ENCODE measurements around the gene SLC5A12.

Gene SLC5A12

DNA sequence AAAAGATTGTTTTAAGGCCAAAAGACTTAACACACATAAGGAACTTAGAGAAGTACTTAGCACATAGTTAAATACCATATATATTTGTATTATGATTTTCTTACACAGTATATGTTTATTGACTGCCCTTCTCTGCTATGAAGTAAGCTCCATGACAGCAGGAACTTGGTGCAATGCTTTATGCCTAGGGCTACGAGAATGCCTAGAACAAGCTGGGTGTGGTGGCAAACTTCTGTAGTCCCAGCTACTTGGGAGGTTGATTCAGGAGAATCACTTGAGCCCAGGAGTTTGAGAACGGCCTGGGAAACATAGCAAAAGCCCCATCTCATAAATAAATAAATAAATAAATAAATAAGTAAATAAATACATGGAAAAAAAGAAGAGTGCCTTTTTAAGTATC is 1.9 kb downstream of the SLC5A12 start:
- no peak for DNase-seq (ENCODE audit: low read depth in 3 of 3, low spot score in 1 of 3)

GRCh38 chr11:26719289-26719973 is 2.4 kb downstream of the SLC5A12 start:
- no peak for DNase-seq (ENCODE audit: low read depth in 3 of 3, low spot score in 1 of 3)

DNA sequence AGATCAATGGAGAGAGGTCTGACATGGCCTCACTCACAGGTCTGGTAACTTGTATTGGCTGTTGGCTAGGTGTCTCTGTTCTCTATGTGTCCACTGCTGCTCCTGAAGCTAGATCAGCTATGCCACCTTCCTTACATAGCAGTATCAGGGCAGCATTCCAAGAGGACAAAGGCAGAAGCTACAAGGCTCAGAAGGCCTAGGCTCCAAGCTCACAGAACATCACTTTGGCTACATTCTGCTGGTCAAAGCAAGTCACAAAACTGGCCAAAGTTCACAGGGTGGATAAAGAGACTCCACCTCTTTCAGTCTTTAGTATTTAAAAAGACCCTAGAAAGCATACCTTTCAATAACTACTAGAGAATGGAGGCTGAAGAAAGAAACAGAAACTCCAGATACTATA is 4.1 kb downstream of the SLC5A12 start:
- no peak for DNase-seq (ENCODE audit: low read depth in 3 of 3, low spot score in 1 of 3)

GRCh38 chr11:26715133-26715532 is 6.7 kb downstream of the SLC5A12 start:
- DNase-seq (ENCODE audit: low read depth in 3 of 3, low spot score in 1 of 3), result no peak

GRCh38 chr11:26712497-26712896 is 9.4 kb downstream of the SLC5A12 start:
- DNase-seq (ENCODE audit: low read depth in 3 of 3, low spot score in 1 of 3), result no peak

DNA sequence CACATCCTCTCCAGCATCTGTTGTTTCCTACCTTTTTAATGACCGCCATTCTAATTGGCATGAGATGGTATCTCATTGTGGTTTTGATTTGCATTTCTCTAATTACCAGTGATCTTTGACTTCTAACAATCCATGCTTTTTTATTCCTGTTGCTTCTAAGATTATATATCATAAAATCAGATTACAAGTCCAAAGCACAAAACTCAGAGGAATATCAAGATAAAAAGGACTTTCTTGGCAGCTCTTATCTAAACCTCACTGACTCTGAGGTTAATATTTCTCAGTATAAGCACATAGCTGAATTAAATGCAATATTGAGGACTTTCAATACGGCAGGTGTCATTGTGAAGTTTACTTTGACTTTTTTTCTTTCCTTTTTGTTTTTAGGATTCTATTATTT is 11.4 kb downstream of the SLC5A12 start:
- no peak for DNase-seq (ENCODE audit: low read depth in 3 of 3, low spot score in 1 of 3)

- DNase-seq (ENCODE audit: low read depth in 3 of 3, low spot score in 1 of 3), result no peak
Observed at GRCh38 chr11:26708736-26709456, 13.0 kb downstream of the SLC5A12 start.

DNA sequence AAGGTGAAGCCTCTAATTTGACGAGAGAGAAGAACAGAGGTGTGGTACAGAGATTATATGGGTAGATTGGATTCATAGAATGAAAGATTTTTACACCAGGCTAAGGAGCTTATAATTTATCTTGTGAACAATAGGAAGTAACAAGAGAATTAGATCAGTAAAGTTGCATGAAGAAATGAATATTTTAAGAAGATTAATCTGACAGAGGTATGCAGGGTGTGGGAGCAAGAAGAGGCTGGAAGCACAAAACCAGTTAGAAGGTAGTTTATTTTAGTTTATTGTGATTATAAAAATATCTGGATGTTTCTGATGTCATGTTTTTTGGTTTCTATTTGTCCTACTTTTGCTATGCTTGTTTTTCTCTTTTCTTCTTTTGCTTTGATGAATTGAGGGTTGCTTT is 15.7 kb downstream of the SLC5A12 start:
- DNase-seq (ENCODE audit: low read depth in 3 of 3, low spot score in 1 of 3), result no peak

DNA sequence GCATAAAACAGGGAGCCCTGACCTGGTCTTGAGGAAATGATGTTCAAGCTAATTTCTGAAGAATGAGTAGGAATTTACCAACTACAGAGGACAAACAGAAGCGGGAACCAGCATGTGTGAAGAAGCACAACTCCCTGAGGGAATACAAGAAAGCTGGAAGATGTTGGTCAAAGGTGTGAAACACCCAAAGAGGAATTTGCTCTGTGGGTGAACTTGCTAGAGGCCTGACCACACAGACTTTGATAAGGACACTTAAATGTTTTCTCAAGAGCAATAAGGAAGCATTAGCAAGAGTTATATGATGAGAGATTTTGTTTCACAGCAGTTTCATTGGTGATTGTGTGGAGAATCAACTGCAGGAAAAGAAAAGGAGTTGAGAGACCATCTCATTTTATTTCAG is 17.6 kb downstream of the SLC5A12 start:
- no peak for DNase-seq (ENCODE audit: low read depth in 3 of 3, low spot score in 1 of 3)

- no peak for DNase-seq (ENCODE audit: low read depth in 3 of 3, low spot score in 1 of 3)
Observed at GRCh38 chr11:26703411-26704191, 18.3 kb downstream of the SLC5A12 start.

DNA sequence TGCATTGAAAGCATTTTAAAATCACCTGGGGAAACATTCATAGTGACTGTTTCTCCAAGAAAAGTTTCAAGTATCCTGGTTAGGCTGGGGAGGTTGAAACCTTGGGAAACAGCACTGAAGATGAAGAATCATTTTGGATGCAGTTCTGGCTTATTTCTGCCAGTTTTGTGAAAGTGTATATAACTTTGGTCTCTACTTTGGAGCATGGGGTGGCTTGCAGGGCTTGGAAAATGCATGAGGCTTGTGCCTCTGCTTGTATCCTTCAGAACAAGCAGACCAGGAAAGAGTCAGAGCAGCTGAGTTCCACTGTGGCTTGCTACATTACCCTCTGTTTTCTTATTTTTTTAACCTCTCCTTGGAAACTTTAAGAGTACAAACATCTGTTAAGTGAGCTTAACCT is 19.5 kb downstream of the SLC5A12 start:
- DNase-seq (ENCODE audit: low read depth in 3 of 3, low spot score in 1 of 3), result no peak

DNA sequence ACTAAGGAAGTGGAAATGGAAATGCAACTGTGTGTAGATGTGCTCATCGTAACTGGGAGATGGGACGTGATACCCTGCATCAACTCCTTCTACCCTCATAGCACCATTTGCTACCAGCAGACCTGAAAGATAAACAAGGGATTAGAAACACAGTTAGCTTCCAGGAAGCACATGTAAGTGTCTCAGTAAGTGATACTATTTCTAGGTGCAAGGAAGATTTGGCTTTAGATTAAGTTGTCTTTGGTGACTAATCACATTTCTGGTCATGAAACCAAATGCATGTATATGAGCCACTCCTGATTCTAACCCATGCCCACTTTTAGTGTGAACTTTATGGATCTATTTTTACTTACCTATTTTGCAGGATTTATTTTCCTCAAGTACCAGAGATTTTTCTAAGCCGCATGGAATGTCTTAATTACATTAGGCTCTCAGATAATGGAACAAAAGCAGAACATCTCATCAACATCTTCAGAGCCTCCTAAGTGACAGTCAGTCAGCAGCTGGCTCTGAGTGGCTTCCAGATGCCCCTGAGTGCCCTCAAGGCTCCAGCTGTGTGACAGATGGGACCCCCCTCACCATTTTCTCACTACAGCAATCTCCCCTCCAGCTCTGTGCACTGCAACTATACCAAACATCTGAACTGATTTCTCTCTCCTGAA is 21.2 kb downstream of the SLC5A12 start:
- no peak for DNase-seq (ENCODE audit: low read depth in 3 of 3, low spot score in 1 of 3)

- no peak for DNase-seq (ENCODE audit: low read depth in 3 of 3, low spot score in 1 of 3)
Observed at GRCh38 chr11:26698224-26698623, 23.6 kb downstream of the SLC5A12 start.

- DNase-seq (ENCODE audit: low read depth in 3 of 3, low spot score in 1 of 3), result no peak
Observed at GRCh38 chr11:26696330-26696729, 25.5 kb downstream of the SLC5A12 start.

DNA sequence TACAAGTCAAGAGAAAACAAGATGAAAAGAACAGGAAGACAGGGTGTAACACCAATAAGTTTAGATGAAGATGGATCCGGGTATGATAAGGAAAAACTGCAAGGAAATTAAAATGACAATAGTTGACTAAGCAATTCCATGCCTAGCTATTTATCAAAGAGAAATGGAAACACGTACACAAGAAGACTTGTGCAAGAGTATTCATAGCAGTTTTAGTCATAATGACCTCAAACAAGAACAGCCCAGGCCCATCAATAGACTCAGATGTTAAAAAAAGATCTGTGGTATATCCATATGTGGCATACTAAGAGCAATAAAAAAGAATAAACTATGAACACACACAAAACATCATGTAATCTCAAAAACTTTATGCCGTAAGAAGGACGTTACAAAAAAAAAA is 33.2 kb downstream of the SLC5A12 start:
- DNase-seq (ENCODE audit: low read depth in 3 of 3, low spot score in 1 of 3), result no peak

- DNase-seq (ENCODE audit: low read depth in 3 of 3, low spot score in 1 of 3), result no peak
Observed at GRCh38 chr11:26687351-26687750, 34.5 kb downstream of the SLC5A12 start.

DNA sequence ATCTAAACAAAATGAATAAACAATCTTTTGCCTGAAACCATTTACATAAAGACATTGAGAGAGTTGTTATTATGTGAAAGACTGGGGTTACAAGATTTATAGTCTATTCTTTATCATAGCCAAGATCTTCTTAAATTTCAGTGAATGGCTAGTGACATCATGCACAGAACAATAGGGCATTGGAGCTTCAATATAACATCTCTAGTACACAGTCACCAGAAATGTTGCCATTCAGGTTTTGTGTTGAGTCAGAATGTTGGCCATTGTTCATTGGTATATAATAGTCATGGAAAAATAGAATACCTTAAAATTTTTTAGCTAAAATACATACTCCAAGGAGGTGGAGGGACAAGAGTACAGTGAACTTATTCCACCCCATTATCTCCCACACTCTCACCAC is 44.3 kb downstream of the SLC5A12 start:
- no peak for DNase-seq (ENCODE audit: low read depth in 3 of 3, low spot score in 1 of 3)

- DNase-seq (ENCODE audit: low read depth in 3 of 3, low spot score in 1 of 3), result no peak
Observed at GRCh38 chr11:26676641-26677040, 45.2 kb downstream of the SLC5A12 start.

DNA sequence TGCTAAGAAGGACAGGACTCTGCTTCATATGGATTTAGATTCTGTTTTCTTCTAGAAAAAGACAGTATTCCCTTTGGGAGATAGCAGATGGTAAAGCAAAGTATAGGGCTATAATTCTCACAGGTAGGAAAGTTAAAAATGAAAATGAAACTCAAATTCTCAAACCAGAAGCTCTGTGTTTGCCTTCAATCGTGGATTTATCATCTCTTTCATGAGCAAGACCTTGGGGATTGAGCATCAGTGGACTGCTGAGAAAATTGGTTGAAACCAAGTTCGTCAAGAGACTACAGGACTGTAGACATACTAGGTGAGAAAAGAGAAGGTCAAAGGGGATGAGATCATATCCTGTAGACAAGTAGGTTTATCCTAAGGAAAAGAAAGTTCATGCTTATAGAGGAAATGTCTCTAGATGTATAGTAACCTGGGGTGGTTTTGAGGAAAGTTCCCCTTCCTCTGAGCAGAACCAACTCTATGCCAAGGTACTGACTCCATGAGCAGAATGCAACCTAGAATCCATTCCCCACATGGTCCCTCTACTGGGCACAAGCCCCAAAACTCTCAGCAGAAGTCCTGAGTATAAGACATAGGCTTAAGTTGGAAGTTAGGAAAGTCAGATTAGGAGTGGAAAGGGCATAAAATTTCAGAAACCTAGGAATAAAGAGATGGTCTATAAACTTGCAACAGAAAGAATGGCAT is 46.5 kb downstream of the SLC5A12 start:
- no peak for DNase-seq (ENCODE audit: low read depth in 3 of 3, low spot score in 1 of 3)

DNA sequence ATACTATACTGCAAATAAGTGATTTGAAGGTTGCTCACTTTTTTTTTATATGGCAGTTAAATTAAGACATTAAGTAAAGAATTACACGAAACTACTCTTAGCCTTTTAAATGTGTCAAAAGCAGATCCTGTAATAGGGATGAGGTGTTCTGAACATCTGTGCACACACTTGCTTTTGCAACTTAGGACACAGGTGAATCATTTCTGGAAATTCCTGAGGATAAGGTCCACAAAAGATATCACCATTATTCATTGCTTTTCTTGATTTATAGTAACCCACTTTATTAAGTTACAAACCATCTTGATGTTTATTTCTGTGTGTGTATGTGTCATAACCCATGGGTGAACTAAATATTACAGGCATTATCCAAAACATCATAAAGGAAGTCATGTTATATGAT is 55.9 kb downstream of the SLC5A12 start:
- DNase-seq (ENCODE audit: low read depth in 3 of 3, low spot score in 1 of 3), result no peak

DNA sequence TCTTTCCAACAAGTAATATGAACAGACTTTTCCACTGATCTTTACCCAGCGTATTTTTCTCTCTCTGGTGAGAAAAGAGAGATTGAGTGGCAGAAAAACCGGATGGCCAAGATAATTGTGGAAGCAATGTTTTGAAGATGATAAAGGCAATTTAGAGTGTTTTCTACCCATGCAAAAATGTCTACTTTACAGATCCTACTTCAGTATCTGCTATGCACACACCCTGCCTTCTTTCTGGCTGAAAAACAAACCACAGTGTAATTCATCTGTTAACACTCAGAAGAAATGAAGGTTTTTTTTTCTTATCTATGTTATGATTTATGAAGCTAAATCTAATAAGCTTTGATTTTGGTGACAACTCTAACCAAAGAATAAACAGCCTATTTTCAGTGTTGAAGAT is 56.8 kb downstream of the SLC5A12 start:
- DNase-seq (ENCODE audit: low read depth in 3 of 3, low spot score in 1 of 3), result no peak
